WTC11 (cell line): ENCODE measurements around the gene N4BP2L2. TPM values are rescaled to one million over a fixed set of nuclear protein-coding genes. Genes with fewer than 3 reads are reported as not detected.
A peak's percentile ranks its signal among the peaks of the same experiment; 100 is the strongest.

ENCODE experiments used
- ATAC-seq: fragments of 200-7000 bp; cut with Tn5 transposase; 2 replicates; pipeline ENCODE4 v1.10.0; 2021; ENCODE audit warnings: mild to moderate bottlenecking, moderate library complexity
- CTCF ChIA-PET: fragments of 300-600 bp; sonication (Branson Sonifier 250); formaldehyde crosslinking; loops from one replicate; lab custom pipeline; 2021; ENCODE audit warnings: antibody characterized with exemption; lab: Charles Lee
- POLR2A ChIA-PET: fragments of 350-600 bp; sonication (Branson Sonifier 250); formaldehyde crosslinking; loops from one replicate; lab custom pipeline; 2021; ENCODE audit warnings: antibody characterized with exemption; lab: Charles Lee
- DNase-seq: peaks from one replicate; pipeline ENCODE4 v3.0.0; 2021; ENCODE audit warnings: low spot score
- H3K27ac Mint-ChIP-seq: 2 replicates; pipeline ENCODE4 v1.8.0; 2021; ENCODE audit warnings: mixed read lengths
- H3K27me3 Mint-ChIP-seq: 2 replicates; pipeline ENCODE4 v1.8.0; 2021; ENCODE audit warnings: low read depth, mild to moderate bottlenecking, moderate library complexity, mixed read lengths
- H3K36me3 Mint-ChIP-seq: 2 replicates; pipeline ENCODE4 v1.8.0; 2021; ENCODE audit warnings: mixed read lengths
- H3K4me1 Mint-ChIP-seq: 2 replicates; pipeline ENCODE4 v1.8.0; 2022; ENCODE audit warnings: mixed read lengths
- H3K4me3 Mint-ChIP-seq: 2 replicates; pipeline ENCODE4 v1.8.0; 2021; ENCODE audit warnings: mild to moderate bottlenecking, moderate library complexity, mixed read lengths
- H3K9me3 Mint-ChIP-seq: 2 replicates; pipeline ENCODE4 v1.8.0; 2021; ENCODE audit warnings: mixed read lengths
- ATF1 ChIP-seq: sonication (generic); formaldehyde crosslinking; IDR thresholded peaks from 2 replicates; pipeline ENCODE4 v1.8.1; 2023; ENCODE audit warnings: mild to moderate bottlenecking, moderate library complexity, missing genetic modification reagents
- CBFB ChIP-seq: sonication (generic); formaldehyde crosslinking; IDR thresholded peaks from 2 replicates; pipeline ENCODE4 v1.8.1; 2022; ENCODE audit warnings: mild to moderate bottlenecking, low read depth, missing genetic modification reagents
- CREM ChIP-seq: sonication (generic); formaldehyde crosslinking; IDR thresholded peaks from 2 replicates; pipeline ENCODE4 v1.8.1; 2022; ENCODE audit warnings: mild to moderate bottlenecking, missing genetic modification reagents, moderate library complexity
- CTCF ChIP-seq: fragments of 200-600 bp; IDR thresholded peaks from 2 replicates; pipeline ENCODE4 v1.8.0; 2022; ENCODE audit warnings: antibody characterized with exemption
- ESRRA ChIP-seq: sonication (generic); formaldehyde crosslinking; IDR thresholded peaks from 2 replicates; pipeline ENCODE4 v1.8.1; 2022; ENCODE audit warnings: mild to moderate bottlenecking, missing genetic modification reagents, borderline replicate concordance
- FOXK1 ChIP-seq: sonication (generic); formaldehyde crosslinking; IDR thresholded peaks from 2 replicates; pipeline ENCODE4 v1.8.0; 2022; ENCODE audit warnings: mild to moderate bottlenecking, moderate library complexity, missing genetic modification reagents
- GABPB1 ChIP-seq: sonication (generic); formaldehyde crosslinking; IDR thresholded peaks from 2 replicates; pipeline ENCODE4 v1.8.1; 2023; ENCODE audit warnings: mild to moderate bottlenecking, missing genetic modification reagents
- HMGA2 ChIP-seq: fragments of 250-450 bp; sonication (Bioruptor Pico); IDR thresholded peaks from 2 replicates; pipeline ENCODE4 v1.4.0; 2021; ENCODE audit warnings: mild to moderate bottlenecking, moderate library complexity
- HMGXB4 ChIP-seq: sonication (generic); formaldehyde crosslinking; IDR thresholded peaks from 2 replicates; pipeline ENCODE4 v1.8.1; 2023; ENCODE audit warnings: mild to moderate bottlenecking, moderate library complexity, missing genetic modification reagents
- IRF2 ChIP-seq: sonication (generic); formaldehyde crosslinking; IDR thresholded peaks from 2 replicates; pipeline ENCODE4 v1.8.0; 2022; ENCODE audit warnings: low read depth, missing genetic modification reagents, borderline replicate concordance
- MAX ChIP-seq: sonication (generic); formaldehyde crosslinking; IDR thresholded peaks from 2 replicates; pipeline ENCODE4 v1.8.0; 2022; ENCODE audit warnings: mild to moderate bottlenecking, missing genetic modification reagents
- MLX ChIP-seq: sonication (generic); formaldehyde crosslinking; IDR thresholded peaks from 2 replicates; pipeline ENCODE4 v1.8.1; 2023; ENCODE audit warnings: mild to moderate bottlenecking, missing genetic modification reagents, moderate library complexity
- MYBL2 ChIP-seq: sonication (generic); formaldehyde crosslinking; IDR thresholded peaks from 2 replicates; pipeline ENCODE4 v1.8.1; 2023; ENCODE audit warnings: mild to moderate bottlenecking, moderate library complexity, missing genetic modification reagents
- NFYB ChIP-seq: sonication (generic); formaldehyde crosslinking; conservative IDR thresholded peaks from 2 replicates; pipeline ENCODE4 v1.8.0; 2022; ENCODE audit warnings: low read depth, missing genetic modification reagents
- PRRX2 ChIP-seq: fragments of 250-450 bp; sonication (Bioruptor Pico); IDR thresholded peaks from 2 replicates; pipeline ENCODE4 v1.8.0; 2021; ENCODE audit warnings: mild to moderate bottlenecking
- SOX15 ChIP-seq: fragments of 250-450 bp; sonication (Bioruptor Pico); IDR thresholded peaks from 2 replicates; pipeline ENCODE4 v1.9.0; 2021; ENCODE audit warnings: mild to moderate bottlenecking
- TEAD4 ChIP-seq: sonication (generic); formaldehyde crosslinking; IDR thresholded peaks from 2 replicates; pipeline ENCODE4 v1.8.0; 2022; ENCODE audit warnings: mild to moderate bottlenecking, missing genetic modification reagents
- USF2 ChIP-seq: sonication (generic); formaldehyde crosslinking; IDR thresholded peaks from 2 replicates; pipeline ENCODE4 v1.8.1; 2023; ENCODE audit warnings: mild to moderate bottlenecking, missing genetic modification reagents, moderate library complexity
- ZNF232 ChIP-seq: sonication (generic); formaldehyde crosslinking; IDR thresholded peaks from 2 replicates; pipeline ENCODE4 v1.8.0; 2022; ENCODE audit warnings: mild to moderate bottlenecking, missing genetic modification reagents
- ZNF263 ChIP-seq: sonication (generic); formaldehyde crosslinking; IDR thresholded peaks from 2 replicates; pipeline ENCODE4 v1.8.1; 2022; ENCODE audit warnings: low read depth, mild to moderate bottlenecking, moderate library complexity, missing genetic modification reagents
- total RNA-seq: library from RNA; stranded (reverse); gene quantifications from 3 replicates; pipeline ENCODE4 v1.2.3, GENCODE V29; 2021
- TF ChIP-seq, protein P1 (sequence below): fragments of 250-450 bp; sonication (Bioruptor Pico); IDR thresholded peaks from 2 replicates; pipeline ENCODE4 v1.9.0; 2021; ENCODE audit warnings: mild to moderate bottlenecking
- TF ChIP-seq, protein P2 (sequence below): sonication (generic); formaldehyde crosslinking; IDR thresholded peaks from 2 replicates; pipeline ENCODE4 v1.8.1; 2022; ENCODE audit warnings: missing genetic modification reagents, borderline replicate concordance

Gene N4BP2L2
- total RNA-seq, 1 experiment from 2014 or later, result 68.9 TPM

- CTCF ChIA-PET, result interaction anchor here (0.6 to 1.7 kb wide), 10 partner anchors 49 to 956 kb away, joined by 3 to 18 read pairs (median 4); partner anchors contain the start of gene N4BP2L2
- Mint-ChIP-seq H3K27ac (peak overlapping the region; percentile 83), H3K27me3 (peaks cover 8% of the 10 kb centered on the region), H3K9me3 (no peaks in the 10 kb centered on the region), H3K4me1 (peaks cover 39% of the 10 kb centered on the region), H3K36me3 (no peaks in the 10 kb centered on the region), H3K4me3 (peak overlapping the region; percentile 86)
- POLR2A ChIA-PET, result interaction anchor here (1.1 to 1.3 kb wide), 2 partner anchors 52 to 87 kb away, joined by 4 to 6 read pairs; no protein-coding TSS in a partner anchor
- peak; percentile 16 for ATAC-seq
- DNase-seq, result peak; percentile 70
- TF ChIP-seq, protein P1, sequence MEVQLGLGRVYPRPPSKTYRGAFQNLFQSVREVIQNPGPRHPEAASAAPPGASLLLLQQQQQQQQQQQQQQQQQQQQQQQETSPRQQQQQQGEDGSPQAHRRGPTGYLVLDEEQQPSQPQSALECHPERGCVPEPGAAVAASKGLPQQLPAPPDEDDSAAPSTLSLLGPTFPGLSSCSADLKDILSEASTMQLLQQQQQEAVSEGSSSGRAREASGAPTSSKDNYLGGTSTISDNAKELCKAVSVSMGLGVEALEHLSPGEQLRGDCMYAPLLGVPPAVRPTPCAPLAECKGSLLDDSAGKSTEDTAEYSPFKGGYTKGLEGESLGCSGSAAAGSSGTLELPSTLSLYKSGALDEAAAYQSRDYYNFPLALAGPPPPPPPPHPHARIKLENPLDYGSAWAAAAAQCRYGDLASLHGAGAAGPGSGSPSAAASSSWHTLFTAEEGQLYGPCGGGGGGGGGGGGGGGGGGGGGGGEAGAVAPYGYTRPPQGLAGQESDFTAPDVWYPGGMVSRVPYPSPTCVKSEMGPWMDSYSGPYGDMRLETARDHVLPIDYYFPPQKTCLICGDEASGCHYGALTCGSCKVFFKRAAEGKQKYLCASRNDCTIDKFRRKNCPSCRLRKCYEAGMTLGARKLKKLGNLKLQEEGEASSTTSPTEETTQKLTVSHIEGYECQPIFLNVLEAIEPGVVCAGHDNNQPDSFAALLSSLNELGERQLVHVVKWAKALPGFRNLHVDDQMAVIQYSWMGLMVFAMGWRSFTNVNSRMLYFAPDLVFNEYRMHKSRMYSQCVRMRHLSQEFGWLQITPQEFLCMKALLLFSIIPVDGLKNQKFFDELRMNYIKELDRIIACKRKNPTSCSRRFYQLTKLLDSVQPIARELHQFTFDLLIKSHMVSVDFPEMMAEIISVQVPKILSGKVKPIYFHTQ (CRISPR knock-in tag), result no peak
- TF ChIP-seq ZNF263, result peak; percentile 63; the same call in 1 of the 2 replicates
These were observed 48.6 kb upstream of the N4BP2L2 start for GRCh38 chr13:32587011-32587810.

DNA sequence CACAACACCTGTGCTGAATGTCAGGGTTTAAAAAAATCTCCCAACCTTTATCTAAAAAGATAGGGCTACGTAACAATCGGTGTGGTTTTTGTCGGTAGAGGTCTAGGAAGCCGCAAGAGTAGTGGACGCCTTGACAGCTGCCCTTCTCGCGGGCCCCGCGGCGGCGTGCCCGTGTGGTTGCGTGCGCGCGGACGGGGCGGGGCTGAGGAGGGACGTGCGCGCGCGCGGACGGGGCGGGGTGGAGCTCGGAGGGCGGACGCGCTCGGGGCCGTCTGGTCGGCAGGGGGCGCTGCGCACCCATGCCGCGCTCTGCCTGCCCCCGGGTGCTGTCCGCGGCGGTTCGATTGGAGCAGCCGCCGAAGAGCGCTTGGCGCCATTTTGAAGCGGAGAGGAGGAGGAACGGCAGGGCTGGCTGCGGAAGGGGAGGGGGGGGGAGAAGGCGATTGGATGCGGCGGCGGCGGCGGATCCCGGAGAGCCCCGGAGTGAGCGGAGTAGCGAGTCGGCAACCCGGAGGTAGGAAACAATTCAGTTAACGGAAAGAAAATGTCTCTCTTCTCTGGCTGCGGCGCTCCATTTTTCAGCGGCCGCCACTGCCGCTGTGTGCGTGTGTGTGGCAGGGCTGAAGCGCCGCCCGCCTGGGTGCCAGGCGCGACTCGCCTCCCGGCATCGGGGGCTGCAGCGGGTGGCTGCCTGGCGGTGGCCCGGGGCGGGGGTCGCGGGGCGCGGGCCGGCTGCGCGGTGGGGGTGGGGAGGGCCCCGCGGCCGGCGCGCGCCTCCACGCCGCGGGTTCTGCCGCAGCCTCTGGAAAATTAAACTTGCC lies 47.7 kb upstream of the N4BP2L2 start, which contains the start of gene PDS5B:
PDS5B (plus strand) TSS at position 373 of the 821 bp plus-strand sequence. CDS start 62,321 bp downstream, outside the sequence.
- H3K9me3 Mint-ChIP-seq, result no peaks in the 10 kb centered on the region
- ChIA-PET CTCF (interaction anchor here (0.6 to 2.0 kb wide), 36 partner anchors 13 to 454 kb away, joined by 3 to 35 read pairs (median 4); partner anchors contain the start of genes N4BP2L1 and N4BP2L2), POLR2A (interaction anchor here (0.7 to 1.0 kb wide), 4 partner anchors 14 to 957 kb away, joined by 3 read pairs; no protein-coding TSS in a partner anchor)
- H3K36me3 Mint-ChIP-seq, result no peaks in the 10 kb centered on the region
- peaks cover 8% of the 10 kb centered on the region for H3K27me3 Mint-ChIP-seq
- peaks cover 38% of the 10 kb centered on the region for H3K4me1 Mint-ChIP-seq
- peak; percentile 91 for ATAC-seq
- H3K4me3 Mint-ChIP-seq, result peak within 1 kb of the TSS; percentile 86
- peak; percentile 92 for DNase-seq
- peak within 1 kb of the TSS; percentile 83 for H3K27ac Mint-ChIP-seq
- TF ChIP-seq PRRX2 (CRISPR knock-in tag) (no peak), HMGXB4 (peak; percentile 88; the same call in 1 of the 2 replicates), USF2 (CRISPR knock-in tag) (no peak), GABPB1 (CRISPR knock-in tag) (peak; percentile 9; the same call in 1 of the 2 replicates), CREM (CRISPR knock-in tag) (peak; percentile 75), MYBL2 (CRISPR knock-in tag) (no peak; the same call in 1 of the 2 replicates), HMGA2 (CRISPR knock-in tag) (no peak), MAX (CRISPR knock-in tag) (no peak), FOXK1 (CRISPR knock-in tag) (no peak), ZNF232 (no peak), IRF2 (CRISPR knock-in tag) (no peak), ATF1 (no peak), CTCF (peak; percentile 89), CBFB (peak; percentile 92; the same call in 1 of the 2 replicates), TEAD4 (CRISPR knock-in tag) (no peak), ESRRA (no peak), MLX (CRISPR knock-in tag) (0 out of 2 replicates have a peak, but pooled peaks have one; percentile 44), SOX15 (CRISPR knock-in tag) (no peak), NFYB (0 out of 2 replicates have a peak, but pooled peaks have one; percentile 25)
- TF ChIP-seq, protein P2, sequence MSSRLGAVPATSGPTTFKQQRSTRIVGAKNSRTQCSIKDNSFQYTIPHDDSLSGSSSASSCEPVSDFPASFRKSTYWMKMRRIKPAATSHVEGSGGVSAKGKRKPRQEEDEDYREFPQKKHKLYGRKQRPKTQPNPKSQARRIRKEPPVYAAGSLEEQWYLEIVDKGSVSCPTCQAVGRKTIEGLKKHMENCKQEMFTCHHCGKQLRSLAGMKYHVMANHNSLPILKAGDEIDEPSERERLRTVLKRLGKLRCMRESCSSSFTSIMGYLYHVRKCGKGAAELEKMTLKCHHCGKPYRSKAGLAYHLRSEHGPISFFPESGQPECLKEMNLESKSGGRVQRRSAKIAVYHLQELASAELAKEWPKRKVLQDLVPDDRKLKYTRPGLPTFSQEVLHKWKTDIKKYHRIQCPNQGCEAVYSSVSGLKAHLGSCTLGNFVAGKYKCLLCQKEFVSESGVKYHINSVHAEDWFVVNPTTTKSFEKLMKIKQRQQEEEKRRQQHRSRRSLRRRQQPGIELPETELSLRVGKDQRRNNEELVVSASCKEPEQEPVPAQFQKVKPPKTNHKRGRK (CRISPR knock-in tag), result no peak
